ENCODE results near the gene OR8S1. TPM values are rescaled to one million over a fixed set of nuclear protein-coding genes. Genes with fewer than 3 reads are reported as not detected.

The OR8S1 gene
- total RNA-seq (not detected), polyA plus RNA-seq (not detected)
- long read RNA-seq, donor 1 = 0 reads
- long read RNA-seq, donor 2 = 0 reads
- long read RNA-seq, donor 3 = 0 reads

- no peak within 1 kb of the TSS for H3K27ac ChIP-seq
- no peak within 1 kb of the TSS for H3K4me3 ChIP-seq
- no peak for TF ChIP-seq CTCF (IDR thresholded peaks at IDR 0.05)
- DNase-seq = no peak
- intact Hi-C loops (cut with DNase I) = no loop called here
- no peaks in the 10 kb centered on the region for H3K9me3 ChIP-seq
- no peaks in the 10 kb centered on the region for H3K27me3 ChIP-seq
- H3K36me3 ChIP-seq = no peaks in the 10 kb centered on the region
- WGBS, 2 donors = 78 to 89% methylated on average over 5 of the region's 5 CpGs
- no peak for ATAC-seq
- no peaks in the 10 kb centered on the region for H3K4me1 ChIP-seq
Measured at GRCh38 chr12:48525332-48525731, at the start of gene OR8S1. TSS of gene OR8S1 (plus strand) at chr12:48525632. CDS start at chr12:48525632, 0 bp downstream.

- Histone ChIP-seq H3K27ac (no peak within 1 kb of the TSS), H3K4me1 (no peaks in the 10 kb centered on the region), H3K27me3 (peaks cover 0 to 4% (median 0%) of the 10 kb centered on the region in 7 donors), H3K4me3 (no peak within 1 kb of the TSS), H3K9me3 (peaks cover 0 to 8% (median 0%) of the 10 kb centered on the region in 11 donors), H3K36me3 (no peaks in the 10 kb centered on the region)
- DNase-seq (no peak), ATAC-seq (no peak)
- 91 to 95% methylated on average over 2 of the region's 2 CpGs for WGBS, 2 donors
- TF ChIP-seq CTCF (IDR thresholded peaks at IDR 0.05) = no peak
- intact Hi-C loops (cut with DNase I) = no loop called here
Measured at GRCh38 chr12:48482198-48482597, 43.2 kb upstream of the OR8S1 start, which contains the start of gene C12orf54. TSS of gene C12orf54 (plus strand) at chr12:48482498. CDS start at chr12:48483297, 799 bp downstream.

GRCh38 chr12:48482930-48483329 lies 42.5 kb upstream of the OR8S1 start:
- no peaks in the 10 kb centered on the region for H3K36me3 ChIP-seq
- ATAC-seq = no peak
- TF ChIP-seq CTCF (IDR thresholded peaks at IDR 0.05) = no peak
- no peaks in the 10 kb centered on the region for H3K4me1 ChIP-seq
- DNase-seq = no peak
- no peak overlapping the region for H3K4me3 ChIP-seq
- intact Hi-C loops (cut with DNase I) = no loop called here
- peaks cover 0 to 4% (median 0%) of the 10 kb centered on the region in 7 donors for H3K27me3 ChIP-seq
- H3K9me3 ChIP-seq = peaks cover 0 to 8% (median 0%) of the 10 kb centered on the region in 11 donors
- H3K27ac ChIP-seq = no peak overlapping the region
- WGBS, 2 donors = 89% methylated on average over 3 of the region's 3 CpGs

GRCh38 chr12:48486261-48486660 lies 39.2 kb upstream of the OR8S1 start:
- TF ChIP-seq CTCF (IDR thresholded peaks at IDR 0.05) = no peak
- H3K4me1 ChIP-seq = no peaks in the 10 kb centered on the region
- no peaks in the 10 kb centered on the region for H3K9me3 ChIP-seq
- no peak overlapping the region for H3K4me3 ChIP-seq
- WGBS, 2 donors = 74 to 88% methylated on average over 2 of the region's 2 CpGs
- no peak overlapping the region for H3K27ac ChIP-seq
- peaks cover 0 to 4% (median 0%) of the 10 kb centered on the region in 7 donors for H3K27me3 ChIP-seq
- no peak for ATAC-seq
- no peaks in the 10 kb centered on the region for H3K36me3 ChIP-seq
- intact Hi-C loops (cut with DNase I) = no loop called here
- no peak for DNase-seq

All from heart right ventricle (tissue), 16 donors.